A673 (cell line): ENCODE data around the gene STPG4.

Experiments
- EZH2 ChIP-seq: fragments of 200-600 bp; sonication (generic); IDR thresholded peaks from 2 replicates; pipeline ENCODE4 v1.6.1; 2017; ENCODE audit warnings: borderline replicate concordance, low read depth, mild to moderate bottlenecking, mixed read lengths, antibody characterized with exemption, low read length; ENCODE audit not compliant: poor library complexity, severe bottlenecking
- TF ChIP-seq, protein P1 (sequence below): fragments of 300-800, 200-600 bp; sonication (generic); conservative IDR thresholded peaks from 2 replicates; pipeline ENCODE4 v1.5.1; 2017; ENCODE audit warnings: low read depth, mild to moderate bottlenecking, antibody characterized with exemption, low read length, moderate library complexity, mixed read lengths

DNA sequence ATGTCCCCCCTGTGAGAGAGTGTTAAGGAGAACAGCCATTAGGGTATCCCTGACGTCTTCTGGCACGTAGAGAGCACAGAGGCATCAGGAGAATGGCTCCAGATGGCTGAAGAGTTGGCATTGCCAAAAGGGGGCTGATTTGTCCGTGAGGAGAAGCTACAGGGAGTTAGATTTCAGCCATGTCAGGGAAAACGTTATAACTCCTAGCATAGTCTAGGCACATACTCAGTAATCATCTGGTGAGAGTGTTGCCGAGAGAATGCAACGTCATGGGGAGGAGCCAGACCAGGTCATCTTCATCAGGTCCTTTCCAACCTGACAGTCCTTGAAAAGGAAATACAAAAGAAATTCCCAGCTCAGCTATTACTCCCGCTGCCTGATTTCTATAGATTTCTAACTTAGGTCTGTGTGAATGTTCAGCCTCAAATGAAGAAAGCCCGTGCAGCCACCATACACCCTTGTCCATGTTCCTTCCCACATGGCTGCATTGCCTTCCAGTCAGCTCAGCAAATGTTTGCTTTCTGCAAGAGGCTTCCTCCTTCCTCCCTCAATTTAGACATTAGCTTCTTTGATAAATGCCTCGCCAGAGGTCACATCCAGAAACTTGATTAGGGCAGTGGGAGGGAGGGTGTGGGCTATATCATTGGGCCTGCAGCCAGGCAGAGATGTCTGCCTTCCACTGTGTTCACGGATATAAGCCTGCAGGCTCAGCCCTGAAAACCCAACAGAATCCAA, 93.0 kb downstream of the STPG4 start:
- TF ChIP-seq, protein P1, sequence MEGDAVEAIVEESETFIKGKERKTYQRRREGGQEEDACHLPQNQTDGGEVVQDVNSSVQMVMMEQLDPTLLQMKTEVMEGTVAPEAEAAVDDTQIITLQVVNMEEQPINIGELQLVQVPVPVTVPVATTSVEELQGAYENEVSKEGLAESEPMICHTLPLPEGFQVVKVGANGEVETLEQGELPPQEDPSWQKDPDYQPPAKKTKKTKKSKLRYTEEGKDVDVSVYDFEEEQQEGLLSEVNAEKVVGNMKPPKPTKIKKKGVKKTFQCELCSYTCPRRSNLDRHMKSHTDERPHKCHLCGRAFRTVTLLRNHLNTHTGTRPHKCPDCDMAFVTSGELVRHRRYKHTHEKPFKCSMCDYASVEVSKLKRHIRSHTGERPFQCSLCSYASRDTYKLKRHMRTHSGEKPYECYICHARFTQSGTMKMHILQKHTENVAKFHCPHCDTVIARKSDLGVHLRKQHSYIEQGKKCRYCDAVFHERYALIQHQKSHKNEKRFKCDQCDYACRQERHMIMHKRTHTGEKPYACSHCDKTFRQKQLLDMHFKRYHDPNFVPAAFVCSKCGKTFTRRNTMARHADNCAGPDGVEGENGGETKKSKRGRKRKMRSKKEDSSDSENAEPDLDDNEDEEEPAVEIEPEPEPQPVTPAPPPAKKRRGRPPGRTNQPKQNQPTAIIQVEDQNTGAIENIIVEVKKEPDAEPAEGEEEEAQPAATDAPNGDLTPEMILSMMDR = no peak
- no peak for TF ChIP-seq EZH2
